SU-DHL-6 (cell line): ENCODE data around the gene MEGF6.

Source experiments
- EZH2phosphoT487 ChIP-seq: fragments of 200-600 bp; sonication (generic), shearing (Covaris generic); conservative IDR thresholded peaks from 2 replicates; pipeline ENCODE4 v1.6.1; 2018; ENCODE audit warnings: mild to moderate bottlenecking, antibody characterized with exemption, low read length, moderate library complexity, mixed read lengths
- TF ChIP-seq, protein P1 (sequence below): fragments of 200-600 bp; sonication (generic); IDR thresholded peaks from one replicate; pipeline ENCODE4 v1.5.1; 2017; ENCODE audit warnings: antibody characterized with exemption, mild to moderate bottlenecking, low read length, moderate library complexity; ENCODE audit not compliant: insufficient read depth, poor library complexity, severe bottlenecking

GRCh38 chr1:3495776-3496745 lies 115.2 kb downstream of the MEGF6 start:
- TF ChIP-seq, protein P1, sequence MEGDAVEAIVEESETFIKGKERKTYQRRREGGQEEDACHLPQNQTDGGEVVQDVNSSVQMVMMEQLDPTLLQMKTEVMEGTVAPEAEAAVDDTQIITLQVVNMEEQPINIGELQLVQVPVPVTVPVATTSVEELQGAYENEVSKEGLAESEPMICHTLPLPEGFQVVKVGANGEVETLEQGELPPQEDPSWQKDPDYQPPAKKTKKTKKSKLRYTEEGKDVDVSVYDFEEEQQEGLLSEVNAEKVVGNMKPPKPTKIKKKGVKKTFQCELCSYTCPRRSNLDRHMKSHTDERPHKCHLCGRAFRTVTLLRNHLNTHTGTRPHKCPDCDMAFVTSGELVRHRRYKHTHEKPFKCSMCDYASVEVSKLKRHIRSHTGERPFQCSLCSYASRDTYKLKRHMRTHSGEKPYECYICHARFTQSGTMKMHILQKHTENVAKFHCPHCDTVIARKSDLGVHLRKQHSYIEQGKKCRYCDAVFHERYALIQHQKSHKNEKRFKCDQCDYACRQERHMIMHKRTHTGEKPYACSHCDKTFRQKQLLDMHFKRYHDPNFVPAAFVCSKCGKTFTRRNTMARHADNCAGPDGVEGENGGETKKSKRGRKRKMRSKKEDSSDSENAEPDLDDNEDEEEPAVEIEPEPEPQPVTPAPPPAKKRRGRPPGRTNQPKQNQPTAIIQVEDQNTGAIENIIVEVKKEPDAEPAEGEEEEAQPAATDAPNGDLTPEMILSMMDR, result no peak
- no peak for TF ChIP-seq EZH2phosphoT487
